IPS DF 6.9 (cell line): ENCODE results near the gene BRAT1.

Experiments used
- DNase-seq: peaks from one replicate; pipeline ENCODE4 v3.0.0-alpha.2; 2013; ENCODE audit warnings: low read depth, low spot score
- H3K27ac ChIP-seq: one replicate; pipeline ENCODE4 v1.5.1; 2013; ENCODE audit warnings: low read length, control low read depth
- H3K27me3 ChIP-seq: 2 replicates; pipeline ENCODE4 v1.6.1; 2013; ENCODE audit warnings: mild to moderate bottlenecking, low read length; ENCODE audit not compliant: control insufficient read depth, insufficient read depth
- H3K36me3 ChIP-seq: 2 replicates; pipeline ENCODE4 v1.6.1; 2013; ENCODE audit warnings: low read length; ENCODE audit not compliant: control insufficient read depth, insufficient read depth
- H3K4me1 ChIP-seq: 2 replicates; pipeline ENCODE4 v1.6.1; 2013; ENCODE audit warnings: low read length; ENCODE audit not compliant: control insufficient read depth, insufficient read depth
- H3K4me3 ChIP-seq: 2 replicates; pipeline ENCODE4 v1.5.1; 2013; ENCODE audit warnings: mild to moderate bottlenecking, low read length
- H3K9me3 ChIP-seq: 2 replicates; pipeline ENCODE4 v1.6.1; 2013; ENCODE audit warnings: low read length, inconsistent platforms; ENCODE audit not compliant: control insufficient read depth, insufficient read depth
- WGBS: extraction: QIAGEN DNeasy Blood & Tissue Kit; methylation state at CpG from one replicate; pipeline ENCODE4 v1.1.7; 2013; ENCODE audit warnings: mixed read lengths, missing lambda C conversion rate; ENCODE audit not compliant: insufficient read length, insufficient coverage; 5-methylcytosine and 5-hydroxymethylcytosine counted together

The BRAT1 gene

GRCh38 chr7:2492038-2492437, 63.3 kb downstream of the BRAT1 start:
- H3K9me3 ChIP-seq = no peaks in the 10 kb centered on the region; the same call in 1 of the 2 replicates
- no peaks in the 10 kb centered on the region for H3K36me3 ChIP-seq
- 100% methylated on average over 1 of the region's 2 CpGs for WGBS
- no peak for DNase-seq
- peaks cover 6% of the 10 kb centered on the region; the same call in 1 of the 2 replicates for H3K4me1 ChIP-seq
- no peak overlapping the region for H3K27ac ChIP-seq
- no peaks in the 10 kb centered on the region for H3K27me3 ChIP-seq
- H3K4me3 ChIP-seq = no peak overlapping the region

GRCh38 chr7:2490181-2490651, 65.1 kb downstream of the BRAT1 start:
- DNase-seq = no peak
- WGBS = no CpG with 5 or more reads among the region's 13 CpGs

GRCh38 chr7:2488681-2489080, 66.6 kb downstream of the BRAT1 start:
- no peaks in the 10 kb centered on the region for H3K36me3 ChIP-seq
- H3K27me3 ChIP-seq = no peaks in the 10 kb centered on the region
- H3K9me3 ChIP-seq = no peaks in the 10 kb centered on the region
- peaks cover under 1% of the 10 kb centered on the region; the same call in 1 of the 2 replicates for H3K4me1 ChIP-seq
- no CpG with 5 or more reads among the region's 9 CpGs for WGBS
- no peak overlapping the region for H3K27ac ChIP-seq
- no peak for DNase-seq
- H3K4me3 ChIP-seq = no peak overlapping the region

More at GRCh38 chr7:2490181-2490651, 65.1 kb downstream of the BRAT1 start:
- peaks cover 1% of the 10 kb centered on the region; the same call in 1 of the 2 replicates for H3K4me1 ChIP-seq
- H3K9me3 ChIP-seq = no peaks in the 10 kb centered on the region
- no peaks in the 10 kb centered on the region for H3K27me3 ChIP-seq
- H3K4me3 ChIP-seq = no peak overlapping the region
- no peak overlapping the region for H3K27ac ChIP-seq
- no peaks in the 10 kb centered on the region for H3K36me3 ChIP-seq

DNA sequence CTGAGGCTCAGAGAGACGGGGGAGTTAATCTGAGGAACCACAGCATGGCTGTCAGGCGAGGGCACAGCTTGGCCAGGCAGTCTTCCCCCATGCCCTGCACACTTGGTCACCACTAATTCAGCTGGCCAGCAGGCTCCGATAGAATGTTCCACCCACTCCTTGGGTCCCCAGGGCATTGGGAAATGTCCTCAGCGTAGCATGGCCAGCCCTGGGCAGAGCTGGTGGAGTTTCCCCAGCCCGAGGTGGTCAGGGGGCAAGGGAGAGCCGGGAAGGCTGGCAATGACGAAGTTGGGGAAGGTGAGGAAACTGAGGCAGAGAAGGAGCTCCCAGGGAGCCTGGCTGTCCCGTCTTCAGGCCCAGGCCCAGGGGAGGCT, 67.1 kb downstream of the BRAT1 start:
- no CpG with 5 or more reads among the region's 8 CpGs for WGBS

More for the DNA sequence above, 67.1 kb downstream of the BRAT1 start:
- no peak overlapping the region for H3K4me3 ChIP-seq
- no peaks in the 10 kb centered on the region for H3K4me1 ChIP-seq
- H3K27ac ChIP-seq = no peak overlapping the region
- no peak for DNase-seq
- no peaks in the 10 kb centered on the region for H3K36me3 ChIP-seq
- H3K9me3 ChIP-seq = no peaks in the 10 kb centered on the region
- H3K27me3 ChIP-seq = no peaks in the 10 kb centered on the region
